ENCODE results near the gene LHPP. TPM values are rescaled to one million over a fixed set of nuclear protein-coding genes. Genes with fewer than 3 reads are reported as not detected.

The LHPP gene
- total RNA-seq, 4 donors from 2014 or later: 20.3 to 116 (median 22.4) TPM

- H3K4me3 ChIP-seq: no peak overlapping the region
- 62% methylated on average over 16 of the region's 18 CpGs; no CpG with 5 or more reads in 1 of the 2 donors for WGBS, 2 donors (ENCODE audit: low coverage in 1 of 2)
- H3K36me3 ChIP-seq: no peaks in the 10 kb centered on the region
- H3K27me3 ChIP-seq: no peaks in the 10 kb centered on the region
- H3K9me3 ChIP-seq: no peaks in the 10 kb centered on the region
- TF ChIP-seq EP300 (IDR thresholded peaks at IDR 0.05; ENCODE audit: low read depth): no peak
- TF ChIP-seq POLR2AphosphoS5 (IDR thresholded peaks at IDR 0.05): no peak
- no peak for TF ChIP-seq CTCF (IDR thresholded peaks at IDR 0.05)
- TF ChIP-seq POLR2A (IDR thresholded peaks at IDR 0.05): no peak
- in situ Hi-C loops (cut with MboI; ENCODE audit: low pct_ligation_motif_present in 1 of 4, low pct_unique_long_range_greater_than_20kb in 1 of 4, low sequenced_read_pairs in 3 of 4): loop anchor here (5.0 to 25.0 kb wide), 3 partner anchors 209 to 301 kb away; partner anchors contain the start of gene FAM53B (in 2 of the 4)
- H3K27ac ChIP-seq: no peak overlapping the region
- peaks cover 0 to 5% (median 2%) of the 10 kb centered on the region in 4 donors for H3K4me1 ChIP-seq
- no peak for DNase-seq
- intact Hi-C loops (cut with DNase I; ENCODE audit: low total_unique reads): loop anchor here (10.0 kb wide), 2 partner anchors 89 to 289 kb away; no protein-coding TSS in a partner anchor
Observed at GRCh38 chr10:124535731-124536495, 74.3 kb downstream of the LHPP start.

GRCh38 chr10:124536496-124537050 lies 75.0 kb downstream of the LHPP start:
- DNase-seq: no peak
- no peak for TF ChIP-seq CTCF (IDR thresholded peaks at IDR 0.05)
- TF ChIP-seq POLR2A (IDR thresholded peaks at IDR 0.05): no peak
- no peak for TF ChIP-seq POLR2AphosphoS5 (IDR thresholded peaks at IDR 0.05)
- TF ChIP-seq EP300 (IDR thresholded peaks at IDR 0.05; ENCODE audit: low read depth): no peak
- intact Hi-C loops (cut with DNase I; ENCODE audit: low total_unique reads) (loop anchor here (10.0 kb wide), 2 partner anchors 88 to 288 kb away; no protein-coding TSS in a partner anchor), in situ Hi-C loops (cut with MboI; ENCODE audit: low pct_ligation_motif_present in 1 of 4, low pct_unique_long_range_greater_than_20kb in 1 of 4, low sequenced_read_pairs in 3 of 4) (loop anchor here (5.0 to 25.0 kb wide), 3 partner anchors 208 to 301 kb away; partner anchors contain the start of gene FAM53B (in 2 of the 4))
- no peak overlapping the region for H3K4me3 ChIP-seq
- 40 to 80% methylated on average over 1 to 5 of the region's 5 CpGs for WGBS, 2 donors (ENCODE audit: low coverage in 1 of 2)
- H3K36me3 ChIP-seq: no peaks in the 10 kb centered on the region
- H3K27me3 ChIP-seq: no peaks in the 10 kb centered on the region
- peaks cover 0 to 5% (median 2%) of the 10 kb centered on the region in 4 donors for H3K4me1 ChIP-seq
- no peaks in the 10 kb centered on the region for H3K9me3 ChIP-seq
- H3K27ac ChIP-seq: no peak overlapping the region

DNA sequence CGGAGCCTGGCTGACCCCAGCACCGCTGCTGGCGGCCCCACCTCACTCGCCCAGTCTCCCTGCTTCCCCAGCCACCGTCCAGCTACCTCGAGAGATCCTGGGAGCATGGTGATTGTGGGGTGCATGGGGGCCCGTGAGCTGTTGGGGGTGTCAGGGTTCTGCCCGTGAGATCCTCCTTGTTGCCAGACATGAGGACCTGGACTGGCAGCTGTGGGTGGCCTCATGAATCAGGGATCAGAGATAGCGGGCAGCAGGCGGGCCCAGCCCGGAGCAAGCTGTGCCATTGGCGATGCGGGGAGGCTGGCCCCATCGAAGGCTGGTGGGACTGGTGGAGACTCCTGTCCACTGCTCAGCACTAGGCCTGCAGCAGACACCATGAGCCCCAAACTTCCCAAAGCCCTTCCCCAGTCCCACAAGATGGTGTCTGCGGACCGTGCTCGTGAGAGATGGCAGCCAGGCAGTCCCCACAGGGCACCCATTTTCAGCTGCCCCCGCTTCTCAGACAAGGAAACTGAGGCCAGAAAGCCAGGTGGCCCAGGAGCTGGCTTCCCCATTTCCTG lies 75.6 kb downstream of the LHPP start:
- H3K27me3 ChIP-seq: no peaks in the 10 kb centered on the region
- intact Hi-C loops (cut with DNase I; ENCODE audit: low total_unique reads) (loop anchor here (10.0 kb wide), 2 partner anchors 88 to 288 kb away; no protein-coding TSS in a partner anchor), in situ Hi-C loops (cut with MboI; ENCODE audit: low pct_ligation_motif_present in 1 of 4, low pct_unique_long_range_greater_than_20kb in 1 of 4, low sequenced_read_pairs in 3 of 4) (loop anchor here (5.0 to 25.0 kb wide), 3 partner anchors 208 to 300 kb away; partner anchors contain the start of gene FAM53B (in 2 of the 4))
- DNase-seq: no peak
- no peak for TF ChIP-seq CTCF (IDR thresholded peaks at IDR 0.05)
- TF ChIP-seq POLR2AphosphoS5 (IDR thresholded peaks at IDR 0.05): no peak
- no peak for TF ChIP-seq EP300 (IDR thresholded peaks at IDR 0.05; ENCODE audit: low read depth)
- no peak for TF ChIP-seq POLR2A (IDR thresholded peaks at IDR 0.05)
- H3K4me3 ChIP-seq: no peak overlapping the region
- H3K36me3 ChIP-seq: no peaks in the 10 kb centered on the region
- no peaks in the 10 kb centered on the region for H3K9me3 ChIP-seq
- 93% methylated on average over 16 of the region's 18 CpGs; no CpG with 5 or more reads in 1 of the 2 donors for WGBS, 2 donors (ENCODE audit: low coverage in 1 of 2)
- H3K27ac ChIP-seq: no peak overlapping the region
- peaks cover 0 to 5% (median 2%) of the 10 kb centered on the region in 4 donors for H3K4me1 ChIP-seq

DNA sequence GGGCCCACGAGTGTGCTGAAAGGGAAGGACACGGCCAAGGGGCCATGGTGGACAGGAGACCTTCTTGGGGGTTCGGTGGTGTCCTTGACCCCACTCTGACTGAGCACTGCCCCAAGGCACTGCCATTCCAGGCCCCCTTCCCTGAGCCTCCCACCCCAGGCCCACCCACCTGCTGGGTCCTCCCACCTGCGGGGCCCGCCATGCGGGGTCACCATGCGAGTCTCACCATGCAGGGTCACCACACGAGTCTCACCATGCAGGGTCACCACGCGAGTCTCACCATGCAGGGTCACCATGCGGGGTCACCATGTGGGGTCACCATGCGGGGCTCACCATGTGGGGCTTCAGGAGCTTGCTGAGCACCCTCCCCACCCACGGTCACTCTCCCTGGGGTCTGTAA lies 76.3 kb downstream of the LHPP start:
- in situ Hi-C loops (cut with MboI; ENCODE audit: low pct_ligation_motif_present in 1 of 4, low pct_unique_long_range_greater_than_20kb in 1 of 4, low sequenced_read_pairs in 3 of 4) (loop anchor here (5.0 to 25.0 kb wide), 3 partner anchors 207 to 299 kb away; partner anchors contain the start of gene FAM53B (in 2 of the 4)), intact Hi-C loops (cut with DNase I; ENCODE audit: low total_unique reads) (loop anchor here (10.0 kb wide), 2 partner anchors 87 to 287 kb away; no protein-coding TSS in a partner anchor)
- DNase-seq: no peak
- Histone ChIP-seq H3K4me1 (peaks cover 0 to 5% (median 2%) of the 10 kb centered on the region in 4 donors), H3K4me3 (no peak overlapping the region), H3K27ac (no peak overlapping the region), H3K27me3 (no peaks in the 10 kb centered on the region), H3K9me3 (no peaks in the 10 kb centered on the region), H3K36me3 (no peaks in the 10 kb centered on the region)
- TF ChIP-seq POLR2A (IDR thresholded peaks at IDR 0.05) (no peak), POLR2AphosphoS5 (IDR thresholded peaks at IDR 0.05) (no peak), CTCF (IDR thresholded peaks at IDR 0.05) (no peak), EP300 (IDR thresholded peaks at IDR 0.05; ENCODE audit: low read depth) (no peak)
- WGBS, 2 donors (ENCODE audit: low coverage in 1 of 2): 83% methylated on average over 13 of the region's 13 CpGs; no CpG with 5 or more reads in 1 of the 2 donors

Measured in transverse colon (tissue), 4 donors.